GM12892 (cell line): ENCODE data around the gene FAAP24.

Experiments used
- POLR2A ChIP-seq: IDR thresholded peaks from 2 replicates; pipeline ENCODE4 v1.6.1; 2011; ENCODE audit warnings: low read depth, low read length, control low read depth
- POLR2AphosphoS5 ChIP-seq: IDR thresholded peaks from 2 replicates; pipeline ENCODE4 v1.6.1; 2011; ENCODE audit warnings: low read depth, low read length, control low read depth
- TAF1 ChIP-seq: IDR thresholded peaks from 2 replicates; pipeline ENCODE4 v1.6.1; 2011; ENCODE audit warnings: low read depth, mild to moderate bottlenecking, control low read depth, low read length, borderline replicate concordance

DNA sequence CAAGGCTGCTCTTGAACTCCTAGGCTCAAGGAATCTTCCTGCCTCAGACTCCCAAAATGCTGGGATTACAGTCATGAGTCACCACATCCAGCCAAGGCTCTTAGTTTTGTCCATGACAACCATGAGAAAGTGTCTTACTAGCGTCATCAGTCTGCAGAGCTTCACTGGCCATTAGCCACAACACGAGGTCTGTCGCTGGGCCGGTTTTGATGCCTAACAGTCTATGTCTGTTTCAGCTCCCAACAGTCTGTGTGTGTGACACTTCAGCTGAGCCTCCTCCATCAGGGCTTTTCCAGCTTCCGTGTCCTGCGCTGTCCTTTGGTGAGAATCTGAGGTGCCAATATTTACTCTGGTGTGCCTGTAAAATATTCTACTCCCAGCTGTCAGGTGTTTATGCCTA is 47.8 kb upstream of the FAAP24 start:
- TF ChIP-seq POLR2AphosphoS5 = no peak
- TF ChIP-seq POLR2A = no peak
- no peak for TF ChIP-seq TAF1
